Heart left ventricle (tissue), 16 donors: ENCODE results near the gene TJP2. TPM values are rescaled to one million over a fixed set of nuclear protein-coding genes. Genes with fewer than 3 reads are reported as not detected.
"Not testable (repeated sequence)": the region's sequence is repeated elsewhere in the genome, so short reads cannot be mapped to it uniquely, and the experiment has no call there.

Experiments used
- ATAC-seq, 4 donors: fragments of 200-7000 bp; cut with Tn5 transposase; one replicate each; pipeline ENCODE4 v1.9.1; 2020 to 2022; ENCODE audit warnings: moderate library complexity in 4 of 4, mild to moderate bottlenecking in 3 of 4, moderate number of reproducible peaks in 1 of 4
- DNase-seq, 5 donors: peaks; one replicate each; pipeline ENCODE4 v3.0.0-alpha.2; 2020
- H3K27ac ChIP-seq, 12 donors: fragments of 200-600 bp; sonication (generic) in 4 of 12; one replicate each; pipeline versions ENCODE4 v1.5.0 to v1.8.0; 2016 to 2022; ENCODE audit warnings: mild to moderate bottlenecking in 2 of 12
- H3K27me3 ChIP-seq, 9 donors: fragments of 200-600 bp; sonication (generic) in 2 of 9; one replicate each; pipeline versions ENCODE4 v1.5.1 to v1.8.0; 2016 to 2022; ENCODE audit warnings: mild to moderate bottlenecking in 3 of 9
- H3K36me3 ChIP-seq, 9 donors: fragments of 200-600 bp; sonication (generic) in 2 of 9; one replicate each; pipeline versions ENCODE4 v1.5.0 to v1.8.0; 2018 to 2022; ENCODE audit warnings: mild to moderate bottlenecking in 2 of 9
- H3K4me1 ChIP-seq, 12 donors: fragments of 200-600 bp; sonication (generic) in 4 of 12; one replicate each; pipeline versions ENCODE4 v1.5.0 to v1.8.0; 2016 to 2022; ENCODE audit warnings: mild to moderate bottlenecking in 3 of 12
- H3K4me3 ChIP-seq, 12 donors: fragments of 200-600 bp; sonication (generic) in 4 of 12; one replicate each; pipeline versions ENCODE4 v1.5.0 to v1.8.0; 2017 to 2022; ENCODE audit warnings: mild to moderate bottlenecking in 9 of 12, moderate library complexity in 4 of 12
- H3K9me3 ChIP-seq, 12 donors: fragments of 200-600 bp; sonication (generic) in 4 of 12; one replicate each; pipeline versions ENCODE4 v1.5.0 to v1.8.0; 2016 to 2022; ENCODE audit warnings: mild to moderate bottlenecking in 1 of 12
- POLR2A ChIP-seq, 2 donors: fragments of 450-650 bp; IDR thresholded peaks; one replicate each; pipeline ENCODE4 v1.6.1; 2017; ENCODE audit warnings: antibody characterized with exemption in 2 of 2, mild to moderate bottlenecking in 2 of 2, moderate library complexity in 2 of 2
- WGBS, 4 donors: extraction: QIAGEN DNeasy Blood & Tissue Kit in 2 of 4; methylation state at CpG; one replicate each; pipeline versions ENCODE4 v1.1.5 to v1.1.7; 2013 to 2018; 5-methylcytosine and 5-hydroxymethylcytosine counted together
- intact Hi-C, 10 donors: fragments of 100-400 bp; cut with DNase I; formaldehyde crosslinking; loops; one replicate each; pipeline versions ENCODE4 v1.11.1 to v1.14.2; 2022
- polyA plus RNA-seq, 2 donors: library from polyadenylated mRNA; stranded (reverse); fragments of 200-250 nt; gene quantifications; one replicate each; pipeline ENCODE4 v1.2.3, GENCODE V29; 2013
- total RNA-seq, 9 donors: library from RNA; depleted of rRNA in 2 of 9; stranded (reverse); fragments of >200 nt in 2 of 9; fragmentation: NEBNext Ultra II Directional in 3 of 9; extraction: Animal tissue kit (Norgen Biotek cat#: 25700) in 3 of 9; gene quantifications; one replicate each; pipeline versions ENCODE4 v1.1.0 to v1.2.4, GENCODE V29; 2016 to 2023
- TF ChIP-seq, protein P1 (sequence below), 12 donors: fragments of 200-600 bp; sonication (generic) in 4 of 12; IDR thresholded peaks; one replicate each; pipeline versions ENCODE4 v1.5.0 to v1.8.0; 2018 to 2022; ENCODE audit warnings: antibody characterized with exemption in 12 of 12, mild to moderate bottlenecking in 5 of 12
- donor health status: ischemic (EF 13 %, LVEDD 7.1; RV severe dilation, severe dysfunction).
- donor health status: healthy with polysubstance abuse.
- donor health status: DM: no; HTN: yes; CAD: no.
- donor health status: DM: no; HTN: no; CAD: no.
- donor health status: ischemic (EF 25% LVEDD 6.9; RV normal size, moderate dysfunction).
- donor health status: ischemic (EF 25% LVEDD 5.7; RV mildly dilated, moderate dysfunction).
- donor health status: healthy.
- donor health status: DM: yes; HTN: yes; CAD: no.
- donor health status: ischemic (EF 35%, LVEDD 5.7; RV mildly dilated, moderate dysfunction).
- donor health status: nonischemic (EF 11% LVEDD 7.7; RV severe dilation, severe dysfunction).
- donor health status: DM: yes; HTN: yes; CAD: no.
- donor health status: PGD.
- donor health status: ischemic (EF 29% LVEDD 5.4; RV normal size, mild dysfunction).
- donor health status: nonischemic (EF 23%, LVEDD 6.1; RV moderate dilation, normal function).

TJP2 gene
- total and polyA plus RNA-seq, 11 donors = 29.1 to 139 (median 87.5) TPM

- Histone ChIP-seq H3K9me3 (no peaks in the 10 kb centered on the region), H3K4me1 (peaks cover 0 to 11% (median 0%) of the 10 kb centered on the region in 12 donors), H3K4me3 (no peak overlapping the region), H3K27me3 (no peaks in the 10 kb centered on the region), H3K27ac (no peak overlapping the region), H3K36me3 (peaks cover 0 to 3% (median 0%) of the 10 kb centered on the region in 9 donors)
- WGBS, 4 donors = 89 to 93% (median 92%) methylated on average over 8 of the region's 8 CpGs
- no peak for TF ChIP-seq POLR2A (IDR thresholded peaks at IDR 0.05)
- TF ChIP-seq, protein P1, sequence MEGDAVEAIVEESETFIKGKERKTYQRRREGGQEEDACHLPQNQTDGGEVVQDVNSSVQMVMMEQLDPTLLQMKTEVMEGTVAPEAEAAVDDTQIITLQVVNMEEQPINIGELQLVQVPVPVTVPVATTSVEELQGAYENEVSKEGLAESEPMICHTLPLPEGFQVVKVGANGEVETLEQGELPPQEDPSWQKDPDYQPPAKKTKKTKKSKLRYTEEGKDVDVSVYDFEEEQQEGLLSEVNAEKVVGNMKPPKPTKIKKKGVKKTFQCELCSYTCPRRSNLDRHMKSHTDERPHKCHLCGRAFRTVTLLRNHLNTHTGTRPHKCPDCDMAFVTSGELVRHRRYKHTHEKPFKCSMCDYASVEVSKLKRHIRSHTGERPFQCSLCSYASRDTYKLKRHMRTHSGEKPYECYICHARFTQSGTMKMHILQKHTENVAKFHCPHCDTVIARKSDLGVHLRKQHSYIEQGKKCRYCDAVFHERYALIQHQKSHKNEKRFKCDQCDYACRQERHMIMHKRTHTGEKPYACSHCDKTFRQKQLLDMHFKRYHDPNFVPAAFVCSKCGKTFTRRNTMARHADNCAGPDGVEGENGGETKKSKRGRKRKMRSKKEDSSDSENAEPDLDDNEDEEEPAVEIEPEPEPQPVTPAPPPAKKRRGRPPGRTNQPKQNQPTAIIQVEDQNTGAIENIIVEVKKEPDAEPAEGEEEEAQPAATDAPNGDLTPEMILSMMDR (IDR thresholded peaks at IDR 0.05) = peak in 8 of 12 donors; percentile 13 to 35 (median 24)
- ATAC-seq = no peak
- peak in 1 of 5 donors; percentile 3 for DNase-seq
- intact Hi-C loops = no loop called here
Observed at GRCh38 chr9:69157751-69158466, 16.2 kb upstream of the TJP2 start.

DNA sequence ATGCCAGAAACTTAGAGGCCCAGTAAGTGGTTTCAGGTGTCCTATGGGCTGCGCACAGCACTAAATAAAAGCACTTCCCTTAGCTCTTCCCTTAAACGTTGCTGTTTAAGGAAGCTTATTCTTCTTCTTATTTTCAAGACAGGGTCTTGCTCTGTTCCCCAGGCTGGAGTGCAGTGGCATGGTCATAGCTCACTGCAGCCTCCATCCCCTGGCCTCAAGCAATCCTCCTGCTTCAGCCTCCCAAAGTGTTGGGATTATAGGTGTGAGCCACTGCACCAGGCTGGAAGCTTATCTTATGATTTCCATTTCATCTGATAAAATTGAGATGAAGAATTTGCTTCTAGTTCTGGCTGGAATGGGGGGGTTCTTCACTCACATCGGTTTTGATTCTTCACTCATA is 15.6 kb upstream of the TJP2 start:
- no peaks in the 10 kb centered on the region for H3K27me3 ChIP-seq
- 81 to 88% (median 85%) methylated on average over 3 of the region's 3 CpGs for WGBS, 4 donors
- H3K4me1 ChIP-seq = peaks cover 0 to 7% (median 0%) of the 10 kb centered on the region in 12 donors
- intact Hi-C loops = no loop called here
- ATAC-seq (no peak), DNase-seq (peak in 1 of 5 donors; percentile 7)
- H3K36me3 ChIP-seq = peaks cover 0 to 3% (median 0%) of the 10 kb centered on the region in 9 donors
- no peak overlapping the region for H3K4me3 ChIP-seq
- H3K27ac ChIP-seq = no peak overlapping the region
- no peak for TF ChIP-seq POLR2A (IDR thresholded peaks at IDR 0.05)
- TF ChIP-seq, protein P1 (IDR thresholded peaks at IDR 0.05) = no peak
- no peaks in the 10 kb centered on the region for H3K9me3 ChIP-seq

- peak overlapping the region in 11 of 12 donors; percentile 36 to 77 (median 69) for H3K27ac ChIP-seq
- peaks cover 0 to 13% (median 2%) of the 10 kb centered on the region in 12 donors for H3K4me1 ChIP-seq
- H3K4me3 ChIP-seq = peak overlapping the region in 4 of 12 donors; percentile 11 to 24 (median 19)
- H3K36me3 ChIP-seq, intact Hi-C loops, H3K9me3 ChIP-seq, H3K27me3 ChIP-seq: not testable (repeated sequence)
- WGBS, 4 donors = 69 to 72% (median 72%) methylated on average over 8 of the region's 8 CpGs
- DNase-seq = peak in 3 of 5 donors; percentile 33 to 49 (median 38)
- peak in 2 of 4 donors; percentile 28 to 85 for ATAC-seq
Observed at GRCh38 chr9:69164573-69164972, 9.5 kb upstream of the TJP2 start.

- Histone ChIP-seq H3K4me1 (peaks cover 0 to 21% (median 7%) of the 10 kb centered on the region in 12 donors), H3K27me3 (no peaks in the 10 kb centered on the region), H3K27ac (peak overlapping the region in 1 of 12 donors; percentile 77), H3K36me3 (no peaks in the 10 kb centered on the region), H3K4me3 (no peak overlapping the region), H3K9me3 (no peaks in the 10 kb centered on the region)
- no peak for ATAC-seq
- 94 to 97% (median 95%) methylated on average over 6 of the region's 6 CpGs for WGBS, 4 donors
- intact Hi-C loops = no loop called here
- DNase-seq = no peak
- TF ChIP-seq, protein P1 (IDR thresholded peaks at IDR 0.05) = no peak
- TF ChIP-seq POLR2A (IDR thresholded peaks at IDR 0.05) = no peak
Observed at GRCh38 chr9:69165581-69165980, 8.5 kb upstream of the TJP2 start.
